ENCODE measurements around the gene NGFR.
"Not testable (repeated sequence)": the region's sequence is repeated elsewhere in the genome, so short reads cannot be mapped to it uniquely, and the experiment has no call there.

Gene NGFR

DNA sequence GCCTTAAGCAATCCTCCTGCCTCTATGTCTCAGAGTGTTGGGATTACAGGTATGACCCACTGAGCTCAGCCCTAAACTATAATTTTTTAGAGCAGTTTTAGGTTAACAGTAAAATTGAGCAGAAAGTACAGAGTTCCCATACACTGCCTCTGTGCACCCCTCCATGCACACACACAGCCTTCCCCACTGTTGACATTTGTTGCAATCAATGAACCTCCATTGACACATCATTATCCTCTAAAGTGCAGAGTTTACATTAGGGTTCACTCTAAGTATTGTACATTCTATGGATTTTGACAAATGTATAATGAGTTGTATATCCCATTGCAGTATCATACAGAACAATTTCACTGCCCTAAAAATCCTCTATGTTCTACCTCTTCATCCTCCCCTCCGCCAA is 35.0 kb downstream of the NGFR start:
- DNase-seq (ENCODE audit: insufficient read length, low spot score) = no peak
- peak; percentile 13 for FAIRE-seq

DNA sequence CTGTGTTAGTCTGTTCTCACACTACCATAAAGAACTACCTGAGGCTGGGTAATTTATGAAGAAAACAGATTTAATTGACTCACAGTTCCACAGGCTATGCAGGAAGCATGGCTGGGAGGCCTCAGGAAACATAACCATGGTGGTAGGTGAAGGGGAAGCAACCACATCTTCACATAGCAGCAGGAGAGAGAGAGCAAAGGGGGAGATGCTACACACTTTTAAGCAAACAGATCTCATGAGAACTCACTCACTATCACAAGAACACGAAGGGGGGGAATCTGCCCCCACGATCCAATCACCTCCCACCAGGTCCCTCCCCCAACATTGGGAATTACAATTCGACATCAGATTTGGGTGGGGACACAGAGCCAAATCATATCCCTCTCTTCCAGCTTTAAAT is 48.8 kb downstream of the NGFR start:
- no peak for FAIRE-seq
- no peak for DNase-seq (ENCODE audit: insufficient read length, low spot score)

DNA sequence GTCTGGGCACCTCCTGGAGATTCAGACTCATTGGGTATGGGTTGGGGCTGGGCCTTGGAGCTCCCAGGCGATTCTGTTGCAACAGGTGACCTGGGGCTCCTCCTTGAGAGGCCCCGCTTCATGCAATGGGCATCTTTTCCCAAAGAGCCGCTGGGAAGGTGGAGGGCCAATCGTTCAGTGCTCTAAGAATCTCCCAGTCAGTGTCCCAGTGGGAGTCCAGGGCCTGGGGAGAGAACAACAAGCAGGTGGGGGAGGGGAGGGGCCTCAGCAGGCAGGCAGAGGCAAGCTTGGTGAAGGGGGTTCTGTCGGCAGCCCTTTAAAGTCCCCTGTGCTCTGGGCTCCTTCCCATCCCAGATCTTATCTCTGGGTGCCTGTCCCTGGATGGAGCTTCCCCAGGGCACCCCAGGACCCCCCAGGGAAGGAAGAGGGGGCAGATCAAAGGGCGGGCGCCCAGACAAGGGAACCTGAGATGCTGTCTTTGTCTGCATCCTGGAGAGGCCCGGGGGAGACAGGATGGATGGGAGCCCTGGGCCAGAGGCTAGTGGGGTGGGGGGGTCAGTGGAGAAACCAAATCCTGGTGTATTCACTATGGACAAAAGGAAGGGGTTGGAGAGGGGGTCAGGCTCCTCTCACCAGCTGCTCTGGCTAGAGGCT is 50.0 kb downstream of the NGFR start:
- no peak for FAIRE-seq
- DNase-seq (ENCODE audit: insufficient read length, low spot score) = no peak

DNA sequence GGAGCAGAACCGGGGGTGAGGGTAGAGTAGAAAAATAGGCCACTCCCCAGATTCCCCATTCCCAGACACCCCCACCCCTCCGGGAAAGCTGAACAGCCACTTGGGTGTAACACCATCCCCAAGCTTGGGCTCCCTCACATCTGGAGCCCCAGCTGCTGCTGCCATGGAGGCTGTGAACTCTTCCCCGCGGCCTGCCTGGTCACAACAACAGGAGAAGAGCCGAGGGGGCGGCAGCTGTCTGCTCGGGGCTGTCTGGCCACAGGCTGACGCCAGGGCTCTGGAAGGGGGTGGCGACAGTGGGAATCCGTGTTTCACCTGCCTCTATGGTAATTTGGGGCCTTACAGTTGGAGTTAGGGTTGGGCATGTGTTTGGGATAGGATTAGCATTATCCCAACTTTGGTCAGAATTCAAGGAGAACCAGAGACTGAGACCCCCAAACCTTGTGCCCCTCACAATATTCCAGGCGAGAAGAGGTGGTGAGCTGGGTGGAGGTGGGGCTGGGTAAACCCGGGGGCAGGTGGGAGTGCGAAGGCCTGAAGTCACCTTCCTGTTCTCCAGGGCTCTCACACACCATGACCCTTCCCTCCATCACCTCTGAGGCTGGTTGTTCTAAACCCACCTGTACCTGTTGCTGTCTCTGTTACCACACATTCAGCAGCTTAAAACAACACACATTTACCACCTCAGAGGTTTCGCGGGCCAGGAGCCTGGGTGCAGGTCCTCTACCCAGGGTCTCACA is 50.9 kb downstream of the NGFR start:
- DNase-seq (ENCODE audit: insufficient read length, low spot score) = no peak
- peak; percentile 57 for FAIRE-seq

DNA sequence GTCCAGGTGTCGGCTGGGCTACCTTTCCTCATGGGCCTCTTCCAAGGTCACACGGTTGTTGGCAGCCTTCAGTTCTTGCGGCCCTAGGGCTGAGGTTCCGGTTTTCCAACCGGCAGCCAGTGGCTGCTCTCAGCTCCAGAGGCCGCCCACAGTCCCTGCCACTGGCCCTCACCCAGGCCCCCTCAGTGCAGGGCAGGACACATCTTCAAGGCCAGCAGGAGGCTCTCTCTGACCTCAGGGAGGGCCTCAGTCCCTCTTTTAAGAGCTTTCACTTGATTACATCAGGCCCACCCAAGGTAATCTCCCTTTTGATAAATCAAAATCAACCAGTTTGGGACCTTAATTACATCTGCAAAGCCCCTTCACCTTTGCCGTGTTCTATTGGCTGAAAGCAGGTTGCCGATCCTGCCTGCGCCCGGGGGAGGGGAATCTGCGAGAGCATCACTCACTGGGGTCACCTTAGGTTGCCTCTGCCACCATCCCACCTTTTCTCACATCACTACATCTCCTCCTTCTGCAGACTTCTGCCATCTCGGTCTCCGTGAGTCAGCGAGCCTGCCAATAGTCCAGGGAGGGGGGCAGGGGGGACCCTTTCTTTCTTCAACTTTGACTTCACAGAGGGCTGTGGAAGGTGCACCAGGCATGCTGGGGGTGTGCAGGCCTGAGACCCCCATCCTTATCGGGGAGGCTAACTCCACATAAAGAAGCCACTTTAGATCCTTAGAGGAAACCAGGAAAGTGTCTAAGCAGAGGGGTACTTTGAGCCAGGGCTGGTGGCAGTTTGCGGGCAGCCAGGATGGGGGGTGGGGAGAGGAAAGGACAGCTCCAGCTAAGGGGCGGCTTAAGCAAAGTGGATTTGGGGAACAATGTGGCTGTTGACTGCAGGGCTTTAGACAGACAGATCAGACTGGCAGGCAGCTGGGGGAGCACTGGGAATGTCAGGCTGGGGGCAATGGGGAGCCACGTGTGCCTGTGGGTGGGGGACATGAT is 51.7 kb downstream of the NGFR start:
- DNase-seq (ENCODE audit: insufficient read length, low spot score) = no peak
- FAIRE-seq = peak; percentile 4

DNA sequence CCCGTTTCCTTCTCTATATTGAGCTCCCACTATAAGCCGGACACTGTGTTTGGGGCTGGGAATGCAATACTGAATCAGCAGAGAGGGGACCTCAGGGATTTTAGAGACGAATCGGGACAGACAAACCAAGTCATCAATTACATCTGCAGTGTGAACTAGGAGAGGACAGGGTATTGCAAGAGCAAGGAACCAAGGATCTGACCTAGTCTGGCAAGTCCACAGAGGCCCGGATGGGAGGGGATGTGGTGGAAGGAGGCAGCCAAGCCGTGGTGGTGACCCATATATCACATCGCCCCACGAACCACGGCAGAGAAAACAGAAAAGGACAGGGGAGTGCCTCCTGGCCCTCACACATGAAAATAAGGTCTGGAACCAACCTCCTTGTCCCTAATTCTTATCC is 52.5 kb downstream of the NGFR start:
- DNase-seq (ENCODE audit: insufficient read length, low spot score) (no peak), FAIRE-seq (peak; percentile 75)

DNA sequence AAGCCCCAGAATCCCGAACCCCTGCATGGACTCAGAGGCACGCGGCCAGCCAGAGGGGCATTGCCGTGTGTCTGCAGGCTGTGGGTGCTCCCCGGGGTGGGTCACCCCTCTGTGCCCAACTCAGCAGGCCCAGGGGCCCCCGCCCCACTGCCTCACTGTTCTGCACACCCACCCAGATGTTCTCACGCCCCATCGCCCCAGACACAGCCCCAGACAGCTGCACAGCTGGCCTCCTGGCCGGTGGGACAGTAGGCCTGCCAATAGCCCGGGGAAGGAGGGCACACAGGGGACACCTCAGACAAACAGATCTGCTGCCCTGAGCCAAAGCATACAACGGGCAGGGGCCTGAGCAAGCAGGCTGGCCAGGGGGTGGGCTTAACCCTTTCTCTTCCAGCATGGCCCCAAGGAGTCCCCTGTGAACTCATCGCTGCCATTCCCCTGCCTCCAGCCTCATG is 53.0 kb downstream of the NGFR start:
- FAIRE-seq = no peak

DNA sequence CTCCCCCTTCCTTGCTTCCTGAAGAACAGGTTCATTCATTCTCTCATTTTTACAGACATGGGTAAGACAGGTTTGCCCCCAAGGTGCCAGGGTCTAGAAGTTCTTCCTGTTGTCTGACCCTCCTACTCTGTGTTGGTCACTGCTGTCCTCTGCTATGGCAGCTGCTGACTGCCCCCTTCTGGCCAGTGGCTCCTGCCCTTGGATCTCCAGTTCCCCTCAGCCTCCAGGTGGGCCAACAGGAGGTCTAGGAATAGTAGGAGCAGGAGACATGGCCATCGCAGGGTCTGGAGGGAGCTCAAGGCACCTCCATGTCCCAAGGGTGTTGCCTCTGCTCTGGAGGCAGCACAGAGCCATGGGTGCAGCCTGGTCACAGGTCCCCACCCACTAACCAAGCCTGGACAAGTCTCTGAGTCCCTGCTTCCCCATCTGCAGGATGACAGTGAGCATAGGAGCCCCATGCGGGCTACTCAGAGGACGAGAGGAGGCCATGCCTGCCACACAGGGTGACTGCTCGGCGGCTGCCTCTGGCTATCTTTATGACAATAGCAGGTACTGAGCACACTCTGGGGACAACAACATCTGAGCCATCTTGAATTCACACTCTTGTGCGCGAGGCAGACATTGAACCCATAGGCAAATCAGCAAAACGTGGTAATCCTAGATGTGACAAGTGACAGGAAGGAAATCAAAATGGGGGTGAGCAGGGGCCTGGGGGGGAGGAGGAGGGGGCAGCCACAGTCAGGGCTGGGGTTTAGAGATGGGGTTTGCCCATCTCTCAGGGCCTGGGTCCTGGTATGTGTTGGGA is 53.6 kb downstream of the NGFR start:
- DNase-seq (ENCODE audit: insufficient read length, low spot score) = peak; percentile 72
- FAIRE-seq = peak; percentile 79

More for the DNA sequence above, 53.0 kb downstream of the NGFR start:
- DNase-seq (ENCODE audit: insufficient read length, low spot score) = no peak

DNA sequence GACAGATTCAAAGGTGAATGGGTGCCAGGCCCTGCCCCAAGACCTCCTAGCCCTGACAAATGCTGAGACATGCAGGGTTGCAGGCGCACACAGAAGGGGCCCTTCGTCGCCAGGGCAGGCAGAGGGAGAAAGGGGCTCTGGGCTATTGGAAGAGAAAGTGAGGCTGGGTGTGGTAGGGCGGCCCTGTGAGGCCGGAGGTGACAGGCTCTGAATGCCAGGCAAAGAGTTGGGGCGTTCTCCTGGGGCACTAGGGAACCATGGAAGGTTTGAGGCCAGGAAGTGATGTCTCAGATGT is 54.2 kb downstream of the NGFR start:
- DNase-seq (ENCODE audit: insufficient read length, low spot score) (no peak), FAIRE-seq (no peak)

DNA sequence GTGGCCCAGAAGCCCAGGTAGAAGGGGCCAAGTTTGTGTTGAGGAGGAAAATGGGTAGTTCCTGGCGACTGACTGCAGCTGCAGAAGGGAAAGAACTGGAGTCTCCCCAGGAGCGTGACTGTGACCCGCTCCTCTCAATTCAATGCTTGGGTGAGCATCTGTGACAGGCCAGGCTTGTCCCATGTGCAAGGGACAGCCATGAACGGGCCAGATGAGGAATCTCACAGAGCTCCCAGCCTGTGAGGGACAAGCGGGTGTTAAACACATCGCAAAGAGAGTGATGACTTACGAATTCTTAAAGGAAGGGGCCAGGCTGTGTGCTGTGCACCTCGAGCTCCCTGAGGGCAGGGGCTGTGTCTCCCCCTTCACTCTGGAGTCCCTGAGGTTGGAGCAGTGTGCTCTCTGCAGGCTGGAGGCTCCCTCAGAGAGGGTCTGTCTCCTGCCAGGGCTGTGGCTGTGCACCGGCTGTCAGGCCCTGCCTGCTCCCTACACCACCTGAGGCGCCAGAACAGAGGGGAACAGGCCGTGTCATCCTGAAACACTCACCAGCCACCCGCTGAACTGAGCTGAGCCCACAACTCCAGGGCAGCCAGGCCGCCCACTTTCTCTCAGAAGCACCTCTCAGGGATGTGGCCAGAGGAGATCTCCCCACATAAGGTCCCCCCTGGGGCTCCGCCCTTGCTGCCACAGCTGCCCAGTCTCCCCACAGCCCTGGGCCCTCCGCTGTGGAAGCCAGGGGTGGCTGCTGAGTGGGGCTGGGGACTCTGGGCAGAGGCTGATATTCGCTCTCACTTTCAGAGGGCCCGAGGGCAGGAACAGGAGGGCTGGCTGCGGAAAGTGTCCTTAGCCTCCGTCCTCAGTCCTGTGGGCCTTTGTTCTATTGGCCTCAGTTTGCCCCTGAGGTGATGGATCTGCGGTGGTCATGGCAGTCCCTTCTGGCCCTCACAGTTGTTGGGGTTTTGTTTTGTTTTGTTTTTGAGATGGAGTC is 54.9 kb downstream of the NGFR start:
- DNase-seq (ENCODE audit: insufficient read length, low spot score) (no peak), FAIRE-seq (no peak)

DNA sequence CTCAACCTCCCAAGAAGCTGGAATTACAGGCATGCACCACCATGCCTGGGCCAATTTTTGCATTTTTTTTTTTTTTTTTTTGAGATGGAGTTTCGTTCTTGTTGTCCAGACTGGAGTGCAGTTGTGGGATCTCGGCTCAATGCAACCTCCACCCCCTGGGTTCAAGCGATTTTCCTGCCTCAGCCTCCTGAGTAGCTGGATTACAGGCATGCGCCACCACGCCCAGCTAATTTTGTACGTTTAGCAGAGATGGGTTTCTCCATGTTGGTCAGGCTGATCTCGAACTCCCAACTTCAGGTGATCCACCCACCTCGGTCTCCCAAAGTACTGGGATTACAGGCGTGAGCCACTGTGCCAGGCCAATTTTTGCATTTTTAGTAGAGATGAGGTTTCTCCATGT is 55.7 kb downstream of the NGFR start:
- FAIRE-seq = not testable (repeated sequence)

DNA sequence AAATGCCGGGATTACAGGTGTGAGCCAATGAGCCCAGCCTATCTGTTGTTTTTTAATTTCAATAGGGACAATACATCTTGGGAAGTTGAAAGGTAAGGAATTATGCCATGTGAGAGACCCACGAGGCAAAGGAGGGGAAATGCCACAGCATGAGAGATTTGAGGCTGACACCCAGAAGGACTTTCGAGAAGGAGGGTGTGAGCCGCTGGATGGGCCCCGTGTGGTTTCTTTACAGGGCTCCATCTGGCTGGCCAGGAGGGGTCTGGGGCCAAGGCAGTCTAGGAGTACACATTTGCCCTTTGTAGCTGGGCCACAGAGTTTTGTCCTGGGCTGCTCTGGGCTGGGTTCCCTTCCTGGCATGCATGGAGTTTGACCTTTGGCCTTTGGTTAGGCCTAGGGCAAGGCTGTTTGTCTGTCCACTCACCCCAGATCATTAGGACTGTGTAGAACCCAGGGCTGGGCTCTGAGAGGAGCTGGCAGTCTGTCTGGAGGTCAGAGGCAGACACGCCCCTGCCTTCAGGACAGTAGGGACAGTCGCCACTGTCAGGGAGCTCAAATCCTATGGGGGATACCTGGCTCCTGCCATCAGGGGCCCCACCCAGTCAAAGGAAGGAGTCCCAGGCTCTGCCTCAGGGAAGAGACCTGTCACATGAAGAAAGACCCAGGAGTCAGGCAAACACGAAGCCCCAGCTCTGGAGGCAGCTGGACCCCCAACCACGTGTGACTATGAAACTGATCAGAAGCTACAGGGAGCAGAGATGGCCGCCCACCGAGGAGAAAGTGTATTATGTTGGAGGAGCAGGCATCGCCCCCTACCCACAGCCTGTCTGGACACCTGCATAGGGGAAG is 56.4 kb downstream of the NGFR start:
- DNase-seq (ENCODE audit: insufficient read length, low spot score) = no peak
- peak; percentile 71 for FAIRE-seq

More for the DNA sequence above, 55.7 kb downstream of the NGFR start:
- DNase-seq (ENCODE audit: insufficient read length, low spot score) = not testable (repeated sequence)

DNA sequence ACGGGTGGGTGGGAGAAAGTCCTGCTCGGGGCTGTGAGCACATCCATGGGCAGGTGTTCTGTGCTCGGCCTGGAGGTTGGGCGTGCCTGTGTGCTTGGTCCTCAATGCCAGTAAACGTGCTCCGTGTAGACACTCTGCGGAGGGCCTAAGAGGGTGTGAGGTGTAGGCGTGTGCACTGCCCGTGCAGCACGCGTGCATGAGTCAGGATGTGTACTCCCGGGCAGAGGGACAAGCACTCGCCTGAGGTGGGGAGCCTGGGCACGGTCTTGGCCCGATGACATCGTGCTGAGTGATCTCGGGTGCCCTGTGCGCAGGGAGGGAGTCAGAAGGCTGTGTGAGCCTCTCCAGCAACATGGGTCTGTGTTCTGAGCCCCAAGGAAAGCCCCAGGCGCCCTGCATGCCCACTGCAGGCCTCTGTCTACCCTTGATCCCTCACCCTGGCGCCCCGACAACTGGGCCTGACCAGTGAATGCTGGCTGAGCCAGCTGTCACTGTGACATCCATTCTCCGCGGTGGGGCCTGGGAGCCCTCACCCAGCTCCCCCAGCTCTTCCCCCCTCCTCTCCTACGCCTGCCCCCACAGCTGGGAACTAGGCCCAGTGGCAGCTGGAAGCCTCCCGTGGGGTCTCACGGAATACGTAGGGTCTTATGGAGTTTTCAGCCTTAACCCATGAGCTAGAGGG is 57.1 kb downstream of the NGFR start:
- FAIRE-seq (peak; percentile 75), DNase-seq (ENCODE audit: insufficient read length, low spot score) (no peak)

DNA sequence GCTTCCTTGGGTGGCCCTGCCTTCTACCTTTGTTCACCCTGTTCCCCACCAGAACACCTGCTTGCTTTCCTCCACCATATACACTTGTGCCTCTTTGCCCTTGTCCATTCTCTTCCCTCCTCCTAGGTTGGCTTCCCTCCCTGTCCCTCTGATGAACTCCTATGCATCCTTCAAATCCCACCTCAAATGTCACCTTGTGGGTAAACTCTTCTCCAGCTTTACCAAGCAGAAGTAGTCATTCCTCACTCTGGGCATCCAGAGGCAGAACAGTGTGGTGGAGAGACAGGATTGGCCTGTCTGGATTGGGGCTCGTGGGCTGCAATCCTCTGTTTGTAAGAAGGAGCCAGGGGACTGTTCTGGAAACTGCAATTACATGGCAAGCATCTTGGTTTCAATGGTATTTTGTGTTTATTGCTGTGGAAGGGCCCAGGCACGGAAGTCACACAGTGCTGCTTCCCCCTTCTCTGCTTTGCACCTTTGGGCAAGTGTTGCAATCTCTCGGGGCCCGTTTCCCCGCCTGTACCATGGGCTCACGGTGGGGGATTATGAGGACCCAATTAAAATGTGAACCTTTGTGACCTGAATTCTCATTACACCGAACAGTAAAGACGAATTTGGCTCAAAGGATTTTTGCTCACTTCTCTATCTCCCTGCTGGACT is 58.7 kb downstream of the NGFR start:
- FAIRE-seq (peak; percentile 31), DNase-seq (ENCODE audit: insufficient read length, low spot score) (no peak)

DNA sequence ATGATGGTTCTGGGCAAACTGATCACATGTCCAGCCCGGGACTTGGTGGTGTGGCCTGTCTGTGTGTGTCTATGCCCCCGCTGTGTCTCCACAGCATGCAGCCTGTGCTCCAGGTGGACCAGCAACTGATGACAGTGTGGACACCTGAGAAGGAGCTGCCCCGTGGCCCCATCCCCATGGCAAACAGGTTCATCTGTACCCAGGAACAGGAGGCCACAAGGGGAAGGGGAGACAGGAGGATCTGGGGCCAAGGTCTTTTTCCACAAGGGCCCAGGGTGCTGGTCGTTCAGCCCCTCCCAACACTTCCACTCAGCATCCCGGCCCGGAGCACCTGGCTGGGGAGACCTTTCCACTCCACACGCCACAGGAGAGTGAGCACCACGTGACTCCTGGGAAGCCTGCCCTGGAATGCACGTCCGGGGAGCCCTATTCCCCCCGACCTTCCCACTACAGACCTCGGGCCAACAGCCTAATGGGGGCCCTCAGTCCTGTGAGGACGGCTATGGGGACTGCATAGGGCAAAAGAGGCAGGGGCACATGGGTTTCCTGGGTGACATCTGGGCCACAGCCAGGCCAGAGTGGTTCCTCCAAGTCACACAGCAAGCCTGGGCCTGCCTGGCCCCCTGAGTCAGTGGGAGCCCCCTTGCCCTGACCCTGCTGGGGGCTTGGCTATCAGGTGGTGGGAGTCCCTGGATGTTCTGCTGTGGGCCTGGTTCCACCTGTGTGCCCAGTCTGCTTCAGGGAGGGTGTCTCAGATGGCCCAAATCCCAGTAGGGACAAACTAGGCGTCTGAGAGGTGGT is 59.8 kb downstream of the NGFR start:
- peak; percentile 36 for FAIRE-seq
- DNase-seq (ENCODE audit: insufficient read length, low spot score) = no peak

DNA sequence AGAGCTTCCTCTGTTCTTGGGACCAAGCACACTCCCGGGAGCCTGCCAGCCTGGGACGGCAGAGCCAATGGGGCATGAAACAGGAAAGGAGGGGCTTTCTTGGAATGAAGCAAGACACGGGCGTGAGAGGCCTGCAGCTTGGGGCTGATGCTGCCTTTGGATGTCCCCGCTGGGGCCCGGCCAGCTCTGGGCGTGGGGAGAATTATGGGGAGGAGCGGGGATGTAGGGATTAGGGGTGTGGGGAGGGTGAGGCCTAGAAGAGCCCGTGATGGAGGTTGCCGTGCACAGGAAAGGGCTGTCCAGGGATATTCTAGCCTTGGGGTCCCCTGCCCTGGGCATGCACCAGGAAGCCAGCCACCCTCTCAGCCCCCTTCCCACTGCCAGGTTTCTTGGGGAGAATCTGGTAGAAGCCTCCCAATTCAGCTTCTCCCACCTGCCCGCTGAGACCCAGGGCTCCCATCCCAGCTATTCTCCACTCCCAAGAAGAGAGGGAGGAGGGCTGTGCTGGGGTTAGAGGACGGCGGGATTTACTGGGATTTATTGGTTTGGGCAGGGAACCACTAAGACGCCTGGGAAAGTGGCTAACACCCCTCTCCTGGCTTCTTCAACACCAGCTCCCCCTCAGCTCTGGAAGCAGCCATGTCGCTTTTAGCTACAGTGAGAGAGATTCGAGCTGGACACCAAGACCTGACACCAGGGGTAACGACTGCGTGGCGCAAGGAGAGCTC is 60.6 kb downstream of the NGFR start:
- DNase-seq (ENCODE audit: insufficient read length, low spot score) (no peak), FAIRE-seq (no peak)

Data from HTR-8/SVneo (cell line).